Stimulated activated CD4-positive, alpha-beta T cell treated with anti-CD3 and anti-CD28 coated beads, Interleukin-12 subunit alpha, Interleukin-12 subunit beta, amount 100 ng/mL, for 48 hours (primary cell): ENCODE measurements around the gene TTLL11.

Source experiments
- DNase-seq, 3 donors: peaks; one replicate each; pipeline ENCODE4 v3.0.0-alpha.2; 2020; ENCODE audit warnings: low read depth in 2 of 3, low spot score in 1 of 3

TTLL11 gene

DNA sequence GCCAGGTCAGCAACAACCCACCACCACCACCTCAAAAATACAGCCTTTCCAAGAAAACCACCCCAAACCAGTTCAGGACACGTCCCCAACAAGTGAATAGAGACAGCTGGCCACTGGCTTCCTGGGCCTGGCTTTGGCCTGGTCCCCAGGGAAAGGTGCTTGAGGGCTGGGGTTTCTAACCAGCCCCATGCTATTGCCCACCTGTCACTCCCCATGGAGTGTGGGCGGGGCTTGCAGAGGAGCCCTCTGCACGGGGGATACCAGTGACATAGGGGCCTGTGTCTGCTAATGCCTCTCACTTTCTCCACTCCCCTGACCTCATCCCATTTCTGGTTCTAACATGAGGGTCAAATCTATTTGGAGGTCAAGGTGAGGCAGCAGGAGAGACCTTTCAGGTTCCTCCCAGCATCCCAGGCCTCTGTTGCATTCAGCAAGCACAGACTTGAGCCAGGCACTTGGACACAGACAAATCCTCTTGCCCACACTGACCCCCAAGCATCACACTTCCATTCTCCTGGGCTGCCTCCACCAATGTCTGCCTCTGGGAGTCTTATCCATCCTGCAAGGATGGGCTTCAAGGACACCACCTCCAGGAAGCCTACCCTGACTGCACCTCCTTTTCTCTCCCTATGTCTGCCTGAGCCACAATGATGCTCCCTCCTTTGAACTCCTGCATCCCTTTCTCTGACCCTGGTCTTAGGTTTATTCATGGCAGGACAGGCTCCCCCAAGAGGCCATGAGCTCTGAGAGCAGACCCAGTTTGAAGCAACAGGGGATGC lies 16.1 kb upstream of the TTLL11 start:
- DNase-seq = no peak

DNA sequence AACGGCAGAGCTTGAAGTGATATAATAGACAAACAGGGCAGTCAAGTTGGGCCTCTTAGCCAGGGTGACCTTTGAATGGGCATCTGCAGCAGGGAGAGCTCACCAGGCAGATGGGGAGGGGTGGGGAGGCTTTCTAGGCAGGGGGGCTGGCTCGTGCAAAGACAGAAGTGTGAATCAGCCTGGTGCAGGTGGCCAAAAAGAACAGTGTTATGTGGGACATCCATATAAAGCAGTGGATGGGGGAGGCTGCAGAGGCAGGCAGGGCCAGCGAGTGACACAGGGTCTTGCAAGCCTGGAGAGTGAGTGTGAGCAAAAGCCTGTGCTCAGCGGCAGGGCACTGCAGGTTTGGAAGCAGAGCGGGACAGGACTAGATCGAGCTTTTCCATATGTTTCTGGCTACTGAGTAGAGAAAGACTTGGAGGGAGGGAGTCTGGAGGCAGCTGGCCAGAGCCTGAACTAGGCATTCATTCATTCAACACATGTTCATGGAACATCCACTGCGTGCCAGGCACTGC lies 14.2 kb upstream of the TTLL11 start:
- DNase-seq = no peak

DNA sequence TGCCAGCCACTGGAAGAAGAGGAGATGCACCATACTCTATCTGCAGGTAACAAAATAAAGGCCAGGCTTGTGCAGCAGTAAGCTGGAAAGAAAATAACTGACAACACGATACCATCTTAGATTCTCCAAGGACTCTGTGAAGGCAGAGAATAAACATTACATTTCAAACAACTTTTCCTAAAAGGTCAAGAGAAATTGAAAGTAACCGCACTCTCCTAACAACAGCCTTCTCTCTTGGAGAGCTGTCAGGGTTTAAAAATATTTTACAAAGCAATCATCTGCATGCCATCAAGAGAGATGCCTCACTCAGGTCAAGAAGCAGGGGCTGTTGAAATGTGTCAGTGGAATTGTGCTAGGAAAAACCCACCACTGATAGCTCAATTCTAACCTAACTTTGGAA lies 13.5 kb upstream of the TTLL11 start:
- no peak for DNase-seq

DNA sequence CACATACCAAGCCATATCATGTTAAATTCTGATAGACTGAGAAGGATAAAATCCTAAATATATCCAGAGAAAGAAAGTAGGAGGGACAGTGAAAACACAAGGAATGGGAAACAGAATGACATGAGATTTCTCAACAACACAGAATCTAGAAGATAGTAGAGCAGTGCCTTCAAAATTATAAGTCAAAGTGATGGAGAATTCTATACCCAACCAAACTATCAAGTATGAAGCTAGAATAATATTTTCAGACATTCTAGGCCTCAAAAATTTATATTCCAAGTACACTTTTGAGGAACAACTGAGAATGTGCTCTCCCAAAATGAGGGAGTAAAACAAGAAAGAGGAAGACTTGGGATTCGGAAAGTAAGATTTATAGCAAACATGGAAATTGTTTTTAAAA lies 10.9 kb upstream of the TTLL11 start:
- DNase-seq = no peak

DNA sequence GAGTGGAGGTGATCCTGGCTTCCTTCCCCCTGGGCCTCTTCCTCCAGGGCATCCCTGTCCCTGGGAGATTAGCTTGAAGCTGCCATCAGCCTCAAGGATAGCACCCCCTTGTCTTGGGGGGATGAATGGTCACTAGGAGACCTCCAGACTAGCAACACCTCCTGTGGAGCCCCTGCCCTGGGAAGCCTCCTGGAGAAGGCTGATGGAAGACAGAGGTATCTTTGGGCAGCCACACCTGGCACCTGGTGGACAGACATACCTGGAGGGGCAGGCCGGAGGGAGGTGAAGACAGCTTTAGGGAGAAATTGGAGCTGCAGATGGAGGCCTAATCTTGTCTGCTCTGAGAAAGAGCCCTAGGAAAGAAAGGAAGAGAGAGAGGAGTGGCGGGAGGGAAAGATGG lies 9.0 kb upstream of the TTLL11 start:
- no peak for DNase-seq

DNA sequence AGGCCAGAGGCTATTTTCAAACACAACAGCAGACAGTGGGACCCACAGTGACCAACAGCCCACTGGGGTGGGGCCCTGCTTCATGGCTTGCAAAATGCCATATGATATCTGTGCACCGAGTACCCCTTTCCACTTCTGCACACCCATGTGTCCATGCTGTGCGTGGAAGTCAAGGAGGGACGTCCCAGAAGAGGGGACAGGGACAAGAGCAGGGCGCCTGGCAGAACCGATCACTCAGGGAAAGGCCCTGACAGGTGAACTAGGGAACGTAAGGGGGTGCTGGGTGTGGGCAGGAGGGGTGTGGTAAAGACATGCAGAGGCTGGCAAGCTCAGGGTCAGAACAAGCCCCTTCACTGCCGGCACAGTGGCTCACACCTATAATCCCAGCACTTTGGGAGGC lies 7.6 kb upstream of the TTLL11 start:
- DNase-seq = no peak

DNA sequence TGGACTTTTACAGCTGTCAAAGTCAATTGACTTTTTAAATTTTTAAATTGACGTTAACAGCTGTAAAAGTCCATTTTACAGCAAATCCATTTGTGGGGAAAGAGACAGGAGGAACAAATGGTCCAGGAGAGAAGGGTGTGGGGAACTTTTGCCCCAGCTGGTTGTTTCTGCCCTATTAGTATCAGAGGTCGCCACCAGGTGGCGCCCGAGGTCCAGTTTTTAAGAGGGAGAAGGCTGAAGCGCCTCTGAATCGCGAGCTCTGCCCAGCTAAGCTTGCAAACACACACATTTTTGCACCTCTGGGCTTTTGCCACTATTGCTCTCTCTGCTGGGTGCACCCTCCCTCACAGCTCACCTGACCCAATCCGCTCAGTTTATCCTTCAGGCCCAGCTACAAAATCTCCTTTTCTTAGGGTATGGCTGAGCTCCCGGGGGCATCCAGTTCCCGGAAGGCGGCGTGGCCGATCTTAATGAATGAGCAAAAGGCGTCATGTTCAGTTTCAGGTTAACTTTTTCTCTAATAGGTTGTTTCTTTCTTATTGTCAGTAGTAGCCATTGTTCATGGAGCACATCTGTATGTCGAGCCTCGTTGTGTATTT lies 6.3 kb upstream of the TTLL11 start:
- peak; percentile 64 to 73 (median 69) for DNase-seq

DNA sequence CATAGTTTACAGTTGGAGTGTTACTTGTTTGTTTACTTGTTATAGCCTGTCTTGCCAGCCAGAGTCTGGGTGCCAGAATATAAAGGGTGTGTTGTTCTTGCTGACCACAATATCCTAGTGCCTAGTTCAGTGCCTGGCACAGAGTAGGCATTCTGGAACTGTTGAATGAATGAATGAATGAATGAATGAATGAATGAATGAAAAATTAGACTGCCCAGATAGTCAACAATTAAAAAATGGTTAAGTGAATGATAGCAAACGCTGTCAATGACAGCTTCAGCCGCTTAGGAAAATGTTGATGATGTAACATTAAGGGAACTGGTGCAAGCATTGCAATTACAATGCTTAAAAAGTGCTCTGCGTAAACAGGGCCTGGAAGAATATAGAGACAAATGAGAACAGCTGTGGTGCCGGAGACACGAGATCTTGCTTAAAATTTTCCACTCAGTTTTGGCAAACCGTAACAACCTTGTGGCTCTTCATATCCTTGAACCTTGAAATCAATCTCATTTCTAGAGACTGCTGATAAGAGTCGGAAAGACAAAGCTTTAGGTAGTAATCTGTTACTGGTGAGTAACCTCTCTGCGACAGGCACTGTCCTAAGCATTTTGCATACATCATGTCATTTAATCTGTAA lies 4.7 kb upstream of the TTLL11 start:
- no peak for DNase-seq

DNA sequence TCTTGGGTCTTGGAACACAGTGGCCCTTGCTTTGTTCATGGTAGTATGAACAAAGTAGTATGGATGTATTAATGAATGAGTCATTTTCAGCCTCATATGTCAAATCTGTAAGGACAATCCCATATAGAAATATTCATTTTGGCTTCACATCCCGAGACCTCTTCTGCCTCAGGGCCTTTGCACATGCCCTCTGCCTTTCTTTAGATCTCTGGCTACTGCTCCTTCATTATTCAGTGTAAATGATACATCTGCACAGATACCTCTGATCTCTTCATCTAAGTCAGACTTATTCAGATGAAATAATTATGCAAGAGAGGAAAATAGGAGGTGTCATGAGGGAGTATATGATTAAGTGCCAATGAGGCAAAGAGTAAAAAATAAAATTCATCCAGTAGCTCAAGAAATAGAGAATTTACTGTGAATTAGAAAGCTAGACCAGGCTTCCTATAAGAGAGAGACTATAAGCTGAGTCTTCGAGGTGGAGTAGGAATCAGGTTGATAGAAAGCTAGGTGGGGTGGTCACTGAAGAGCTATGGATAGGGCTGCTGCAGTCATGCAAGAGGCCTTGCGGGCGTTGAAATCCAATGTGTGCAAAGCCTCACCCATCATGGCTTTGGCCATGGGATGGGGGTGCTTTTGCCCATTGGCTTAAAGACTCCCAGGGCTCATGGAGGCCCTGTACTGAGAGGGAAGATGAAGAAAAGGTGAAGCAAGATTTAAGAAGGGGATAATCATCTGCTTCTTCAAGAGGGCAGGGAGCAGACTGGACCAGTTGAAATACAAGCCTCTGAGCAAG lies 3.7 kb upstream of the TTLL11 start:
- no peak for DNase-seq

DNA sequence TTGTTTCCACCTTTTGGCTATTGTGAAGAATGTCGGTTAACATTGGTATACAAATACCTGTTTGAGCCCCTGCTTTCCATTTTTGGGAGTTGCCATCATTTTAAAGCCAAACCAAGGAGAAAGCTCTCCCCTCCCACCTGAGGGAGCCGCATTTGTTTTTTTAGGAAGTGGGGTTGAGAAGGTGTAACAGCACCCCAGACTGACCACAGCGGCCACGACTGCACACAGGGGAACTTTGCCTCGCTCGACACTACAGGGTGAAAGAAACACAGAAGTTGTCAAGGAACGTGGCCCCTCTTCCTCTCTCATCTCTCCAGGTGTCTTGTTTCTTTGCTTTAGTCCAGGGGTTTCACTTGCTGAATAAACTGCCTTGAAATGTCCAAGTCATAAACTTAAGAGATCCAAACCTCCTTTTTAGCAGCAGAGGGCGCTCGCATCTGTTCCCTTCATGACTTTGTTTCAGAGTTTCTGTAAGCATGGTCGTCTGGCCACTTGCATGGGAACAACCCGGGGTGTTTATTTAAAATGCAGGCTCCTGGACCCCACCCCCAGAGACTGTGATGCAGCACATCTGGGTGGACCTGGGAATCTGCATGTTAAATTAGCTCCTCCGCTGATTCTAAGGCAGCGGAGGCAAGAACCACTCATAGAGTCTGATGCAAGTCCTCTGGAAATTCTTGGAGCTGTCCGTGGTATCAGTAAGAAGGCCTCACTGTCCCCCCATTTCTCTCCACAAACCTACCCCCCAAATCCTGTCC lies 2.1 kb upstream of the TTLL11 start:
- DNase-seq = peak; percentile 12 to 52 (median 28)

DNA sequence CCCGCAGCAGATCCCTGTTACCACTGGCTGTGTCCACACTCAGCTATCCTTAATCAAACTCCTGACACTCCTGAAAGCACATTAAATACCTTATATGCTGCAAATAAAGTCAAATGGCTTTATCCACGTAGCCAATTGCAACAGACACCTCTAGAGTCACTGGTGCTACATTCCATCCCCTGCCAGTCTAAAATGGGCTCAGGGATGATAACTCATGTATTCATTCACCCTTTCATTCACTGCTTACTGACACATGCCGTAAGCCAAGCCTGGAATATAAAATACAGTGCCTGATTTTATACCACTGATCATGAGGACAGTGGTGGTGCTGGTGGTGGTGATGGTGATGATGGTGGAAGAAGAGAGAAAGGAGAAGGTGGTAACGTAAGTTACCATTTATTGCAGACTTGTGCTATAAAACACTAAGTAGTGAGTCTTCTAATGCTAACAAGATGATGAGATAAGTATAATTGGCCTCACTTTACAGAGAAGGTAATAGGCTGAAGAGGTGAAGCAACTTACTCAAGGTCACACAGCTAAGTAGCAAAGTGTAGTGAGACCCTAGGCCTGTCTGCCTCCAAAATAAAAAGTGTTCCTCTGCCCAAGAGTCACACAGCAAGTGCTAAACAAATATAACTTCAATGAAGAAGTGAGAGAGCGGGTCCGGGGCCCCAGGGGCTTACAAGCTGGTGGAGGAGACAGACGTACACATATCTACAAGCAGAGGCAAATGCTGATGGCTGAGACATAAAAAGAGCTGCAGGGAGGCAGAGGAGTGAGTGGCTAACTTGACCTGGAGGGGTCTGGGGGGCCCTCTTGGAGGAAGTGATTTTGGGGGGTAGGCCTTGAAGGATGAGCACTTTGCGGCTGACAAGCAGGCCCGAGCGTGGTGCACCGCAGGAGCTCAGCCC lies 1.2 kb downstream of the TTLL11 start:
- no peak for DNase-seq

DNA sequence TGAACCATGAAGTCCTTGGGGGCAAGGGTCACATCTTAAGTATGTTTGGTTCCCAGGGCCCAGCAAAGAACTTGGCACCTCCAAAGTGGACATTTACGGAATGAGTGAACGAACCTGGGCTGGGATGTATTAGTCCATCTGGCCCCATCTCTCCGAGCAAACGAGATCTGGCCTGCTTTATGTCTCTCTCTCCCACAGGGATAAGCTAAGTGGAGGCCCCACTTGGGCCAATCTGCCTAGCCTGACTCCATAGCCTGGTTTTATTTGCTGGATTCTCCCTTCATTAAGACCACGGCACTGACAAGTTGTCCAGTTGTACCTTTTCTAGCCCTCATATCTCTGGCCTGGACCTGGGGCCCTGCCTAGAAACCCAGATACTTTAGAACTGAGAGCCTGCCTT lies 2.1 kb downstream of the TTLL11 start:
- no peak for DNase-seq

DNA sequence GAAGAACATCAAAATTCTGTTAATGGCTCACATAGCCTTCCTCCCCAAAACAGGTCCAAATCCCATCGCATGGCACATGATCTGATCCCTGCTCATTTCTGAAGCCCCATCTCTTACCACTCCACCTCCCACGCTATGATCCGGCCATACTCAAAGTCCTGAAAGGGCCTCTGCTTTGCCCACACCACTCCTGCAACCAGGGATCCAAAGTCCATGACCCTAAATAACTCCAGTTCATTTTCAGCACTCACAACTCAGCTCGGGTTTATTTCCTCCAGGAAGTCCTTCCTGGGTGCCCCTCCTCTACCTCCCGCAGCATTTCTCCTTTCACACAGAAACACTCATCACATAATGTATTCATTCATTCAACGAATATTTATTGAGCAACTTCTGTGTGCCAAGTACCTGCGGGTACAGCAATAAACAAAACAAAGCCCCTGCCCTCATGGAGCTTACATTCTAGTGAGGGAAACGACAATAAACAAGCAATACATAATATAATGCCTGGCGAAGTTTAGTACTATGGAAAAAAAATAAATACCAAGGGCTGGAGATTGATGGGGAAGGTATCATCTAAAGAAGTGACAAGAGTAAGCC lies 2.7 kb downstream of the TTLL11 start:
- no peak for DNase-seq

DNA sequence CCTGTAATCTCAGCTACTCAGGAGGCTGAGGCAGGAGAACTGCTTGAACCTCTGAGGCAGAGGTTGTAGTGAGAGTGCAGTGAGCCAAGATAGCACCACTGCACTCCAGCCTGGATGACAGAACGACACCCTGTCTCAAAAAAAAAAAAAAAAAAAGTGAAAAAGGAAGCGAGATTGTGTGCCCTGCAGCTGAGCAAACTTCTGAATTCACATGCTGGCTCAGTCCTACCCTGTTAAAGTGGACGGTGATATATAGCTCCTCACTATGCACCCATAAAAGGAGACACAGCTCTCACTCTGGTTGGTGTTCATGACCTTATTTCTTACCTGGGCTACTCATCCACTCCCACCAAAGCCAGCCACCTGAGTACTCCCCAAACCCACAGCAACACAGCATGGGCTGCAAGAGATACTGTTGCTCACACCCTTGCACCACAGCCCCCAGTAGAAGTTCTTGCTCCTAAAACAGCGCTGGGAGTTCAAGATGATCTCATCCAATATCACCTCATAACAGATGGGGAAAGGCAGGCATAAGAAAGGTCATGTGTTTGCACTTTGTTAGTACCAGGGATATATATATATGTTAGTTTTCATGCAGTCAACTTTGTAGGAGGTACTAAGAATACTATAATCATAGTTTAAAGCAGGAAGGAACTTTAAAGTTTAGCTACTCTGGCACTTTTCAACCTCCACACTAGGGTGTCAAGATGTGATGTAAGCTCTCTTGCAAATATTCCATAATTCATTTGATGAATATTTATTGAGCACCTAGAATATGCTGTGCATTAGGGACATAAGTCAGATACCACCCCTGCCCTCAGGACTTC lies 4.0 kb downstream of the TTLL11 start:
- no peak for DNase-seq

DNA sequence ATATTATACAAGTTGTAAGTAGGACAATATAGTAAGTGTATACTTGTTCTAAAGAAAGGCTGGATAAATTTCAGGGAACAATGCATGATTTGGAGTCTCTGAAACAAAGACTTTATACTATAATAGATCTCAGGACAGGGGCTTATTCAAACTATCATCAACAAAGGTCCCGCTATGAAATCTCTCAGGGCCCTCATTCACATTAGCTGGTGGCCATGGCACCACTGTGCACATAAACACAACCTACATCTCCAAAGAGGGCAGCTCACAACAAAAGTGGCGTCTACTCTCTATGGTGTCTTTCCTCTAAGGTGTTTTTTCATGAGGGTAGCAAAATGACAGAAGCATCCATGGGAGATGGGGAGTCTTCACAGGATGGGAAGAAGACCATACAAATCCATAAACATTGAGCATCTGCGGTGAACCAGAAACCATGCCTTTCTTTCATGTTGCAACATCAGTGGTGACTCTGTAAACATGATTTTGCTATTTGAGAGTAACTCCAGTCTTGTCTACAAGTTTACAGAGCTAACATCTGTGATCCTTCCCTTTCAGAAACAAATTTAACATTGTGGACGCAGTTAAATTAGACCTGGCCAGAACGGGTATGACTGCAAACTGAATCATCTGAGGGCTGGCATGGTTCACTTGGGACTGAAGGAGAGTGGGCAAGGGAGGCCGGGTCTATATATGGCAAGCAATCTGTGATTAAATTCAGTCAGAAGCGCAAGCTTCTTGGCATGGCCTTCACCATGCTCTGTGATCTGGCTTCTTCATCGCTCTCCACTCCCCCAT lies 5.5 kb downstream of the TTLL11 start:
- DNase-seq = no peak

DNA sequence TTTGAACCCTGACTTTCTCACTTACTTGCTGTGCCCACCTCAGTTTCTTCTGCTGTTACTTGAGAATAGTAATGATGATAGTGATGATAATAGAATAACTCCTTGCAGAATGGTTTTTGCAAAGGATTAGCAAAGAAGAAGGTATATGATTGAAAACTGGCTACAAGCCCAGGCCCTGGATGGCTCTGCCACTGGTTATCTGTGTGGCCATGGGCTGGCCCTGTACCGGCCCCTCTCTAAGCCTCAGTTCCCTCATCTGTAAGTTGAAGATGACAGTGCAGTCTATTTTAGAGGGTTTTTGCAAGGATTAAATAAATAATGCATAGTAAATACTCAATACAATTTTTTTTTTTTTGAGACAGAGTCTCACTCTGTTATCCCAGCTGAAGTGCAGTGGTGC lies 6.2 kb downstream of the TTLL11 start:
- DNase-seq = no peak

DNA sequence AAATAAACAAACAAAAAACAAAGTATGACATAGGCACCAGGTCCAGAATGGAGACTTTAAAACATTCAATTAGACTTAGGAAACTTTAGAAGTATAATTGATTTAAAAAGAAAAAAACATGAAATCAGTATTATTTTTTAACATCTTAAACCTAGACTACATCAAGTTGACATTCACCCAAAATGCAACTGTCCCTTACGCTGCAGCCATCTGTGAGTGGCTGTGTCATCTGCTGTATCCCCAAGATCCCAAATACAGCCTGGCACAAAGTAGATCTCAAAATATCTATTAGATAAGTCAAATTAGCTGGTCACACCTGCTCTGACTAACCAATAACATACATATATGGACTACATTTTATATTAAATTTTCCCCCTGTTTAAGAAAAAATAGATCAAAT lies 7.8 kb downstream of the TTLL11 start:
- no peak for DNase-seq
